ENCODE measurements around the gene SIGLEC9.
"Not testable (repeated sequence)": the region's sequence is repeated elsewhere in the genome, so short reads cannot be mapped to it uniquely, and the experiment has no call there.

The SIGLEC9 gene

DNA sequence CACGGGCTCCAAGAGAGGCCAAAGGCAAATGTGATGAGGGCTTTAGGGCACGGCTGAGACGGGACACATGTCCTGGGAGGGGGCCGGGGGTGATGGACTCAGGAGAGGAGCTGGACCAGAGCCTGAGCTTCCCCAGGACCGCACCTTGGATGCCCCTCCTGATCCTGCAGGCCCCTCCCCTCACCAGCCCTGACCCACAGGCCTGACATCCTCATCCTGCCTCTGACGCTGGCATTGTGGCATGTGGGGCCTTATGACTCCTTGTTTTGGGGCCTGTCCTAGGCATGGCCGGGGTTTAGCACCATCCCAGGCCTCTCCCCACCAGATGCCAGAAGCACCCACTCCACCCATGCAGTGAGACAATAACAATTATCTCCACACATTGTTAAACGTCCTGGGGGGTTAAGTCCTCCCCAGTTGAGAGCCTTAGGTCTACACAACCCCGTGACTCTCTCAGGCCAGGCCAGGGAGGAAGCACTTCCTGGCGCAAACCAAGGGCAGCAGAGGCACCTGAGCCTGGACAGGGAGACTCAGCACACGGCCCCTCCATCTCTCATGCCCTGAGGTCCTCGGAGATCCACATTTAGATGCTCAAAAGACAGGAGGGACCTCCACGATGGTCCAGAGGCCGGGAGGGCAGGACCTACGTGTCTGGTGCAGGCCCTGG is 18.2 kb downstream of the SIGLEC9 start:
- not testable (repeated sequence) for DNase-seq

DNA sequence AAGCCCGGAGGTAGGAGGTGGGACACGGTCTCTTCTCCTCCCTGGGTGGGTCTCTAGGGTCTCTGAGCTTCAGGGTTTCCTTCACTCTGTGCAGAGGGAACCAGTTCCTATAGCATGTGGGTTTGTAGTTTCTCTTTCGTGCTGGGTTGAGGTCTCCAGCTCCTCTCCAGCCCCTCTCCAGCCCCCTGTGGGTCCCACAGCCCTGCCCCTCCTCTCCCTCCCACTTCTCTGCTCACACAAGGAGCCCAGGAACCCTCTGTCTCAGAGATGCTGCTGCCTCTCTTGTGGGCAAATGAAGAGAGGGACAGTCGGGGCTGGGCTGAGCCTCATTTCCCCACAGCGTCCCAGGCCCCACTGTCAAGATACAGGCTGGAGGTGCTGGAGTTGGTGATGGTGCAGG is 18.8 kb downstream of the SIGLEC9 start:
- DNase-seq = no peak

DNA sequence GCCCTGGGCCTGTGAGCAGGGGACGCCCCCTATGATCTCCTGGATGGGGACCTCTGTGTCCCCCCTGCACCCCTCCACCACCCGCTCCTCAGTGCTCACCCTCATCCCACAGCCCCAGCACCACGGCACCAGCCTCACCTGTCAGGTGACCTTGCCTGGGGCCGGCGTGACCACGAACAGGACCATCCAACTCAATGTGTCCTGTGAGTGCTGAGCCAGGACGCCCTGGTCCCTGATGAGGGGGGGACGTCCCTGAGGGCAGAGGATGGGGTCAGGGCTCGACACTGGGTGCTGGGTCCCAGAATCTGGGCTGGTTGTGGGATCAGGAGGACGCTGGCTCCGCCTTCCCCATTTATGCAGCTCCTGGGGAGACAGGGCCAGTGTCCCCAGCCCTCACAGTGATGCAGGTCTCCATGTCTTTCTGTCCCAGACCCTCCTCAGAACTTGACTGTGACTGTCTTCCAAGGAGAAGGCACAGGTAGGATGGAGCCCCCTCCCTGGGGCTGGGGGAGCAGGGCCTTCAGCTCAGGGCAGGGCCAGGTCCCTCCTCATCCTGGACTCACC is 19.9 kb downstream of the SIGLEC9 start:
- DNase-seq = no peak

DNA sequence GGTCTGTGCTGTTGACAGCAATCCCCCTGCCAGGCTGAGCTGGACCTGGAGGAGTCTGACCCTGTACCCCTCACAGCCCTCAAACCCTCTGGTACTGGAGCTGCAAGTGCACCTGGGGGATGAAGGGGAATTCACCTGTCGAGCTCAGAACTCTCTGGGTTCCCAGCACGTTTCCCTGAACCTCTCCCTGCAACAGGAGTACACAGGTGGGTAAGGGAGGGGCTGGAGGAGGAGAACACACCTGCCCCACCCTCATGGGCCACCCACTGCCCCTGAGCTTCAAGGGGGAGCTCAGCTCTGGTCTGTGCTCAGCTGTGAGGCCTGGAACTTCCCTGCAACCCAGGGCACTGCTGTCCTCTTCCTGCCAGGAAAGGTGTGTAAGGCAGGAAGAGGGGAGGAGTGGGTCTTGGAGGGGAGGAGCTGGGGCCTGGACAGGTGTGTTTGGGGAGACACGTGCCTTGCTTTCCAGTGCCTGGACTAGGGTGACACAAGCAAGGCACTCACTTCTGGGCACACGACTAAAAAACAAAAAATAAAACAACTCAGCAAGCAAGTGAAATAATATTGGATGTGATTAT is 21.3 kb downstream of the SIGLEC9 start:
- no peak for DNase-seq

DNA sequence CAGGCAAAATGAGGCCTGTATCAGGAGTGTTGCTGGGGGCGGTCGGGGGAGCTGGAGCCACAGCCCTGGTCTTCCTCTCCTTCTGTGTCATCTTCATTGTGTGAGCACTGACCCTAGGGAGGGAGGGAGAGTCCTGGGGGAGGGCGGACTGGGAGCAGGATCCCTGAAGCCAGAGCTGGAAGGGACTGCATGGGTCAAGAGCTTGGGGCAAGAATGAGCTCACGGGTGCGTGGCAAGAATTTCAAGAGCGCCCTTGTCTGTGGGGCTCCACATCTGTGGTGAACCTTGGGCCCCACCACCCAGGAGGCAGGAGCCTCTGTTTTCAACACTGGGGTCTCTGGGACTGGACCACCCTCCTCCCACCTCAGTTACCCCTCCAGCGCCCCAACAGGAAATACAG is 22.0 kb downstream of the SIGLEC9 start:
- no peak for DNase-seq

DNA sequence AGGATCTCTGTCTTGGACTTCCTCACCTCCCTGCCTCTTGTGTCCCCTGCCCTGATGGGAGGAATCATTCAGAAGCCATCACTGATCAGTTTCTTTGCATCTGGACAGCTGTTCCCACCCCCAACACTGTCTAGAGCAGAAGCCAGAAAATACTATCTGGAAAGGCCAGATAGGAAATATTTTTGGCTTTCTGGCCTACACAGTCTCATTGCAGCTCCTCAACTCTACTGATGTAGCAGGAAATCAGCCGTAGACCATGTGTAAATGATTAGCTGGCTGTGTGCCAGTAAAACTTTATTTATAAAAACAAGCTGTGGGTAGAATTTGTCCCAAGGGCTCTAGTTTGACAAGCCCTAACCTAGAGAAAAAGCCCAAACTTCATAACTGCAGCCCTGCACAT is 23.0 kb downstream of the SIGLEC9 start:
- DNase-seq = no peak

DNA sequence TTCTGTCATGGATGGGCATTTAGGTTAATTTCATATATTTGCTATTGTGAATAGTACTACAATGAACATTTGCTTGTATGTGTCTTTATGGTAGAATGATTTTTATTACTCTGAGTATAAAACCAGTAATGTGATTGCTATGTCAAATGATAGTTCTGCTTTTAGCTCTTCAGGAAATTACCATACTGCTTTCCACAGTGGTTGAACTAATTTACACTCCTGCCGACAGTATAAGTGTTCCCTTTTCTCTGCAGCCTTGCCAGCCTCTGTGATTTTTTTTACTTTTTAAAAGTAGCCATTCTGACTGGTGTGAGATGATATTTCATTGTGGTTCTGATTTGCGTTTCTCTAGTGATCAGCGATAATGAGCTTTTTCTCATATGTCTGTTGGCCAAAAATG is 23.9 kb downstream of the SIGLEC9 start:
- DNase-seq = no peak

DNA sequence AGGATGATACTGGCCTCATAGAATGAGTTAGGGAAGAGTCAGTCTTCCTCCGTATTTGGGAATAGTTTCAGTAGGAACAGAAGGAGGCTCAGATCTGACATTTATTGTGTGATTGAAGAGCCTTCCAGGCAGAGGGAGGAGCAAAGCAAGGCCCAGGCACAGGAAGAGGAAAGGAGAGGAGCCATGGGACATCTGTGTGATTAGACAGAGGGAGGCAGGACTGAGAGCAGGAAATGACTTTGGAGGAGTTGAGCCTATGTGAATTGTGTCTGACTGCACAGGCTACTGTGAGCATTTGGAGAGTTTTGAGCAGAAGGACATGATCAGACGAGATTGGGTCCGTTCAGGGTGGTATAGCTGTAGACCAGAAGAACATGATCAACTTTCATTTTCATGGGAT is 25.9 kb downstream of the SIGLEC9 start:
- DNase-seq = no peak

DNA sequence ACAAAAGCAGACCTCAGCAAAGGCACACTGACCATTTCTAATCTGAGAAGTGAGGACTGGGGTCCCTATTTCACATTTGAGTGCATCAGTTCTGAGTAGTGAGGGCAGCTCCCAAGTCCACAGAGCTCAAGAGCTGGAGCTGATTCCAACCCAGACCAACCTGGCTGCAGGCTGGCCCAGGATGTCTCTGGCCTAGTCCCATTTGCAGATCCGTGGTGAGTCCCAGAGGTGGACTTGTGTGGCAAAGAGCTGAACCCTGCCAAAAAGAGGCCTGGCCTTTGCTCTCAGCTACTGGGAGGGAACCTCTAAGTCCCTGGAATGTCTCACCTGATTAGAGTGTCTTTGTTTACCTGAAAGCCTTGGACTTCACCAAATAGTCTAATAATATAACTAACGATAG is 32.0 kb downstream of the SIGLEC9 start:
- DNase-seq = no peak

DNA sequence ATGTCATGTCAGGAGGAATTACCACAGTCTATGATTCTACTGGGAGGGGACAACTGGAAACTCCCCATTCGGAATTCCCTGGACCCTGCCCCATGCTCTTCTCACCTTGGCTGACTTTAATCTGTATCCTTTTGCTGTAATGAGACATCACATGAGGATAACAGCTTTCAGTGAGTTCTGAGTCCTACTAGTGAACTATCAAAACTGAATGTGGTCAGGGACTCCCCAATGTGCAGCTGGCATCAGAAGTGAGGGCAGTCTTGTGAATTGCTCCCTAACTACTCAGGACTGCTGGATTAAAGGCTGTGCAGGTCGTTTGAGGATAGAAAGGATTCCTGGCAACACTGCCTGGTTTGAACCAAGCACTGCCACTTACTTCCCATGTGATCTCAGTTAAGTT is 32.6 kb downstream of the SIGLEC9 start:
- DNase-seq = no peak

DNA sequence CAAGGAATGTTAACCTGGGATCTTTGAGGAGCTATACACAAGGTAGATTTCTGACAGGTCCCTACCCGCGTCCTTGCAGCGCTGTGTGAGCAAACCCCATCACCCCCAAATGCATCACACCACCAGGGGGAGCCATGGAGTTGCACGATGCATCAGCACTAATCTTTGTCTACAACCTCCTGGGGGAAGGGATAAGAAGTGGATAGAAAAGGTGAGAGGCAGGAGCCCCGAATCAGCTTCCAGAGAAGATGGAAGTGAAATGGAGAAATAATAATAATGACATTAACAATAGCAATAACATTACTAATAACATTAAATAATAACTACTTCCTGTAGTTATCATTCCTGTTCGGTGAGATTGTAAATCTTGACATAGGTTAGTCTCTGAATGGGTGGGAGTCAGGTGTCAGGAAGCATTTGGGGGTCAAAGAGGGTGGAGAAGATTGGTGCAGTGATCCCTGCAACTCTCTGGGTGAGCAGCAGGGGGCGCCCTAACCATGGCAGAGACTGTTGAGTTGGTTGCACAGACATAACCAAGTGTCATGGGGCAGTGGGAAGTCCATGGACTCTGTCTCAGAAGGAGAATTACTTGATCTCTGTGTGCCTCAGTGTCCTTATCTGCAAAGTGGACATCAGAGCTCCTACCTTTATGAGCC is 33.9 kb downstream of the SIGLEC9 start:
- peak in 8 of 56 donors; percentile 3 to 39 (median 9) for DNase-seq

DNA sequence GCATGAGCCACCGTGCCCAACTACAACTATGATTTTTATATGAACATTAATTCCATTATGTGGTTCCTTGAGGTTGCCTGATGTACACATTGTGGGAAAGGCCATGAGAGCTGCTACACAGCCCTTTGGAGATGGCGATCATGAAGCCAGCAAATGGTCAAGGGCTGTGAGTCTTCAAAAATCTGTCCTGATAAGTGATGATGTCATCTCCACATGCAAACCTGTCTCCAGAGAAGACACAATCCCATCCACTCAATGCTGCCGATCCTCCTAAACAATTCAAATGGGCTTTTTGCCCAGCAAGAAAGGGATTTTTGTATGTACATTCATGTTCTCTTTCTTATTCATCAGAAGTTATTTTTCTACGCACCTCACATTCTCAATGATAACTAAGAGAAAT is 35.0 kb downstream of the SIGLEC9 start:
- DNase-seq = no peak

DNA sequence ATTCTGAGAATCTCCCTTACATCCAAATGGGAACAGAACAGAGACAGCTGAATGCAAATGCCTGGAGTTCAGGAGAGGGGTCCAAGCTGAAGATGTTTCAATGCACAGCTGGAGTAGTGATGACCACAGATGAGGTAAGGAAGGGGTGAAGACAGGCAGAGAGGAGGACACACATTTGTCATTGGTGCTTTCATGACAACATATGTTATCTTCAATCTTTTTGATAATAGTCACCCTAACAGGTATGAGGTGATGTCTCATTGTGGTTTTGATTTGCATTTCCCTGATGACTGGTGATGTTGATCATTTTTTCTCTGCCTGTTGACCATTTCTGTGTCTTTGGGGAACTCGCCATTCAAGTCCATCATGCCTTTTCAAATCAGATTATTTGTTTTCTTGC is 36.6 kb downstream of the SIGLEC9 start:
- no peak for DNase-seq

DNA sequence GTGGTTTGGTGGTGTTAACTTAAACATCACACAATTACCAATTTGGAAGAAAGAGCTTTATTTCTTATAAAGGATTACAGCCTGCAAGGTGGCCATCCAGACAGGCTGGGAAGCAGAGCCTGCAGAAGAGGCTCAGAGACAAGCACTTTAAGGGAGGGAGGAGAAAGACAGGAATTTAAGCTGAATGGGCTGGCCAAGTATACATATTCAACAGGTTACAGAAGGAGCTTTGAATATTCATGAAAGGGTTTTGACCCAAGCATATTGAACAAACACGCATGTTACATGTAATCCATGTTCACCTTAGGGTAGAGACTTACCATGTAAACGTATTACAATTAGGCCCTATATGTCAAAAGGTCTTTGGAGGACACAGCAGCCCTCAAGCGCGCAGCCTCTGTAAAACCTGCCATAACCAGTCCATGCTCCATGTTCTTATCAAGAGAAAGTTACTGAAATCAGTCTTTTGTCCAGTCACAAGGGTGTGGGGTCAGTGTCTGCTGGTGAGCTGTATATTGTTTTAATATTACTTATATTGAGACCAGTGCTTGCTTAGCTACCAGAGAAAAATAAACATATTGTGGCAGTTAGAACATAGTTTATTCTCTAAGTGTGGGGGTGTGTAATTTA is 37.3 kb downstream of the SIGLEC9 start:
- DNase-seq = no peak

DNA sequence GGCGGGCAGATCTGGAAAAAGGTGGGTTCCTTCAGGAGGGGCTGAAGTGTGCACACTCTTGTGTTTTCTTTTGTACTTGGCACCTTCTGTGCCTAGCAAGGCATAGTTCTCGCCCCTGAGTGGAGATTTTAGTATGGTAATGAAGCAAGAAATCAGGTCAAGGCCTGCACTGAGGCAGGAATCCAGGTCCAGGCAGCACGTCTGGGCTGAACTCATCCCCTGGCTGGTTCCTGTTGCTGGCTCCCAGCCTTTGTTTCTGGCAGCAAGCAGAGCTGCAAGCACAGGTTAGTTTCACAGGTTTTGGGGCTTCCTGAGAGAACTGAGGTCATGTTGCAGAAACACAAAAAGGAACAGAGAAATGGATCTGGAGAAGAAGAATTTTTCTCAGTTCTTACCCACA is 38.6 kb downstream of the SIGLEC9 start:
- no peak for DNase-seq

DNA sequence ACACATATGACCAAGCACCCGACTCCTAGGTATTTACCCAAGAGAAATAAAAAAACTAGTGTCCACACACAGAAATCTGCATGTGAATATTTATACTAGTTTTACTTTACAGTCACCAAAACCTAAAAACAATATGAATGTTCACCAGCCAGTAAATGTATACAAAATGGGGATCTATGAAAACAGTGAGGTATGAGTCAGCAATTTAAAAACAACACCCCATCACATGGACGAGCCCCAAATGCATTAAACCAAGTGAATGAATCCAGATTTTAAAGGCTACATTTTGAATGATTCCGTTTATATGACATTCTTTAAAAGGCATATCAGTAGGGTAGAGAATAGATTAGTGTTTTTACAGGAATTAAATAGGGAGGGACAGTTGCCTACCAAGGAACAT is 39.5 kb downstream of the SIGLEC9 start:
- DNase-seq = no peak

DNA sequence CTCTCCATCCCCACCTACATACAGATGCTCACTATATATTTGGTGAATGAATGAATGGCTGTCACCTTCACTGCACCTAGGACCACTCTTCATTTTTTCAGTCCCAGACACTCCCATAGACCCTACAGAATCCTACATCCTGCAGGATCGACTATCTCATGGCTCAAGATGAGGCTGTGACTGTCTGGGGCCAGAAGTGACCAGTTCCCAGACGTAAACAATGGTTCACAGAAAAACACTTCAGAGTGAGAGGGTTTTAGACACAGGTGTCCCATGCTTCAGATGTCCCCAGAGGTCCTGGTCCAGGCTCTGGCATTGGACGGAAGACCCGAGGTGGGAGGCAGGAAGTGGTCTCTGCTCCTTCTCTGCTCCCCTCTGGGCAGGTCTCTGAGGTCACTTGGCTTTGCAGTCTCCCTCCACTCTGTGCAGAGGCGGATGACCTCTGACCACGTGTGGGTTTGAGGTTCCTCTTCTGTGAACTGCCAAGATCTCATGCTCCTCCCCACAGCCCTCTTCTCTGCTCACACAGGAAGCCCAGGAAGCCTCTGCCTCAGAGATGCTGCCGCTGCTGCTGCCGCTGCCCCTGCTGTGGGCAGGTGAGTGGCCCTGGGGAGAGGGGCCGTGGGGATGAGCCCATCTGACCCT is 42.3 kb downstream of the SIGLEC9 start:
- DNase-seq = peak in 11 of 56 donors; percentile 1 to 41 (median 10)

DNA sequence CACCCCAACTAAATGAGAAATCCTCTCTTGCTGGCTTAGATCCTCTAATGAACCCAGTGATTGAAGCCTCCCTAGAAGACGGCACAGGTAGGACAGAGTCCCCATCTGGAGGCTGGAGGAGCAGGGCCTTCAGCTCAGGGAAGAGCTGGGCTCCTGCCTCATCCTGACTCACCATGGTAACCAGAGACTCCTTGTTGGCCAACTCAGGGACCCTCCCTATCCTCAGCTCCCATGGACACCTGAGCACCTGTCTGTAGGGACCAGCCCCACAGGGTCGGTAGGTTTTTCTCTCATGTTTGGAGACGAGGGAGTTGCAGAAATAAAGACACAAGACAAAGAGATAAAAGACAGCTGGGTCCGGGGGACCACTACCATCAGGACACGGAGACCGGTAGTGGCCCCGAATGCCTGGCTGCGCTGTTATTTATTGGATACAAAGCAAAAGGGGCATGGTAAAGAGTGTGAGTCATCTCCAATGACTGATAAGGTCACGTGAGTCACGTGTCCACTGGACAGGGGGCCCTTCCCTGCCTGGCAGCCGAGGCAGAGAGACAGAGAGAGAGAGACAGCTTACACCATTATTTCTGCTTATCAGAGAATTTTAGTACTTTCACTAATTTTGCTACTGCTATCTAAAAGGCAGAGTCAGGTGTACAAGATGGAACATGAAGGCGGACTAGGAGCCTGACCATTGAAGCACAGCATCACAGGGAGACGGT is 44.0 kb downstream of the SIGLEC9 start:
- no peak for DNase-seq

DNA sequence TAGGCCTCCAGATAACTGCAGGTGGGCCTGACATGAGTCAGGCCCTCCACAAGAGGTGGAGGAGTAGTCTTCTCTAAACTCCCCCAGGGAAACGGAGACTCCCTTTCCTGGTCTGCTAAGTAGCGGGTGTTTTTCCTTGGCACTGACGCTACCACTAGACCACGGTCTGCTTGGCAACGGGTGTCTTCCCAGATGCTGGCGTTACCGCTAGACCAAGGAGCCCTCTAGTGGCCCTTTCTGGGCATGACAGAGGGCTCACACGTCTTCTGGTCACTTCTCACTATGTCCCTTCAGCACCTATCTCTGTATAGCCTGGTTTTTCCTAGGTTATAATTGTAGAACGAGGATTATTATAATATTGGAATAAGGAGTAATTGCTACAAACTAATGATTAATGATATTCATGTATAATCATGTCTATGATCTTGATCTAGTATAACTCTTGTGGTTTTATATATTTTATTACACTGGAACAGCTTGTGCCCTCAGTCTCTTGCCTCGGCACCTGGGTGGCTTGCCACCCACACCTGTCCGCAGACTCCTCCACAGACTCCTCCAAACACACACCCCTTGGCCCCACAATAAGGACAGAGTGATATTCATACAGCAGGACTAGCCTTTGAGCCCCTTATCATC is 44.7 kb downstream of the SIGLEC9 start:
- peak in 39 of 56 donors; percentile 2 to 73 (median 24) for DNase-seq

DNA sequence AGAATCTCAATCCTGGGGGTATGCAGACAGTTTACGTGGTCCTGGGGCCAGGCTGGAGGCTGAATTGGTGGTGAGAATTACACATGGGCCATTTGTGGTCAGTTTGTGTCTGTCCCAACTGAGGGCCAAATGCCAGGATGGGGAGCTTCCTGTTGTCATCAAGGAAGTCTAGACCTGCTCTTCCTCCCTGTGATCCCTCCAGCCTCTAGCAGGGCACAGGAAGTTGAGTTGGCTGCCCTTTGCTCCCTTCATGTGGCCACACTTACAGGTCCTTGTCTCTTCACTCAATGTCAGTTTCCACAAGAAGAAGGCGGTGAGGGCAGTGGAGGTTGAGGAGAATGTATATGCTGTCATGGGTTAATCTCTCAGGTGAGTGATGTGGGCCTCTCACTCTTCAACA is 47.5 kb downstream of the SIGLEC9 start:
- no peak for DNase-seq

DNA sequence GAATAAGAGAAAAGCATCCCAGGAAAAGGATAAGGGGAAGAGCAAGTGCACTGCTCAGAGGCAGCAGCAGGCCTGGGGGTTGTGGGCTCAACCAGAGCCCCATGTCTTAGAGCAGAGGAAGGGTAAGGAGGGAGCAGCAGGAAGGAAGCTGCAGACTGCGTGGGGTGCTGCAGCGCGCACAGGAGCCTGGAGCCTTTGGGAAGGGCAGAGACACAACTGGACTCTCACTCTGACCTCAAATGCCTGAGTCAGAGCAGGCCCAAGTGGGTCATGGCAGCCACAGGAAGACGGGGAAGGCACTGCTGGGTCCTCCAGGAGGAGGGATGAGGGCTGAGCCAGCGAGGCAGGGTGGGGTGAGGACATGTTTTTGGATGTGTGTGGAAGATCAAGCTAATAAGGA is 49.0 kb downstream of the SIGLEC9 start:
- DNase-seq = no peak

All from nucleus accumbens (tissue), 56 donors.